Keratinocyte (primary cell): ENCODE results near the gene CDKN1A. TPM values are rescaled to one million over a fixed set of nuclear protein-coding genes. Genes with fewer than 3 reads are reported as not detected.

Experiments used
- DNase-seq: peaks from one replicate; pipeline ENCODE4 v3.0.0-alpha.2; 2011; ENCODE audit warnings: low read depth, missing footprints, low spot score
- FAIRE-seq: peaks from 2 replicates; lab custom pipeline; 2011; peaks lifted over from hg19 to GRCh38; lab: Jason Lieb, UNC
- H2AFZ ChIP-seq: 2 replicates; pipeline ENCODE4 v1.6.0; 2012; ENCODE audit warnings: low read length, control low read depth, inconsistent platforms; ENCODE audit not compliant: control insufficient read depth
- H3K27ac ChIP-seq: 2 replicates; pipeline ENCODE4 v1.5.1; 2011; ENCODE audit warnings: low read length; ENCODE audit not compliant: control insufficient read depth, insufficient read depth
- H3K27me3 ChIP-seq: 3 replicates; pipeline ENCODE4 v1.6.0; 2011; ENCODE audit warnings: low read length; ENCODE audit not compliant: control insufficient read depth, insufficient read depth; ENCODE audit errors: extremely low read depth
- H3K36me3 ChIP-seq, 2 experiments: 2 replicates in 1 of 2; 3 replicates in 1 of 2; pipeline ENCODE4 v1.5.1; 2011; ENCODE audit warnings: low read length in 2 of 2, mild to moderate bottlenecking in 1 of 2; ENCODE audit not compliant: control insufficient read depth in 2 of 2, insufficient read depth in 2 of 2; ENCODE audit errors: extremely low read depth in 1 of 2
- H3K4me1 ChIP-seq: 3 replicates; pipeline ENCODE4 v1.5.1; 2011; ENCODE audit warnings: low read length; ENCODE audit not compliant: control insufficient read depth, insufficient read depth; ENCODE audit errors: extremely low read depth
- H3K4me2 ChIP-seq: 3 replicates; pipeline ENCODE4 v1.6.0; 2011; ENCODE audit warnings: low read depth, low read length; ENCODE audit not compliant: control insufficient read depth, insufficient read depth; ENCODE audit errors: extremely low read depth
- H3K4me3 ChIP-seq, 3 experiments: fragments of 200-600 bp in 1 of 3; sonication (generic) in 1 of 3; 2 replicates in 2 of 3; 3 replicates in 1 of 3; pipeline ENCODE4 v1.5.1; 2011 to 2016; ENCODE audit warnings: low read length in 3 of 3, mild to moderate bottlenecking in 3 of 3, control low read depth in 2 of 3, inconsistent platforms in 1 of 3, low read depth in 1 of 3, mixed read lengths in 1 of 3, mixed run types in 1 of 3, moderate library complexity in 1 of 3; ENCODE audit not compliant: control insufficient read depth in 2 of 3, insufficient read depth in 2 of 3; ENCODE audit errors: extremely low read depth in 1 of 3
- H3K79me2 ChIP-seq: 2 replicates; pipeline ENCODE4 v1.6.0; 2012; ENCODE audit warnings: low read length; ENCODE audit not compliant: control insufficient read depth, insufficient read depth
- H3K9ac ChIP-seq: 3 replicates; pipeline ENCODE4 v1.6.0; 2011; ENCODE audit warnings: low read length; ENCODE audit not compliant: control insufficient read depth, insufficient read depth; ENCODE audit errors: extremely low read depth
- H3K9me1 ChIP-seq: 3 replicates; pipeline ENCODE4 v1.6.0; 2011; ENCODE audit warnings: low read length; ENCODE audit not compliant: control insufficient read depth, insufficient read depth; ENCODE audit errors: extremely low read depth
- H3K9me3 ChIP-seq: 2 replicates; pipeline ENCODE4 v1.5.1; 2012; ENCODE audit warnings: low read depth, low read length; ENCODE audit not compliant: control insufficient read depth
- H4K20me1 ChIP-seq: 3 replicates; pipeline ENCODE4 v1.6.0; 2011; ENCODE audit warnings: low read length; ENCODE audit not compliant: control insufficient read depth, insufficient read depth; ENCODE audit errors: extremely low read depth
- EZH2 ChIP-seq: IDR thresholded peaks from one replicate; pipeline ENCODE4 v1.6.1; 2012; ENCODE audit warnings: inconsistent platforms, mild to moderate bottlenecking, low read length, moderate library complexity
- dilution Hi-C: fragments of 300-500 bp; cut with MboI; formaldehyde crosslinking; loops from one replicate; pipeline ENCODE4 v1.7.0; 2020; ENCODE audit warnings: low sequenced_read_pairs; ENCODE audit not compliant: extremely low pct_ligation_motif_present
- polyA plus RNA-seq, 5 experiments: library from polyadenylated mRNA; depleted of rRNA in 3 of 5; stranded (reverse) in 3 of 5; stranded (forward) in 1 of 5; unstranded in 1 of 5; fragments of >200 nt; gene quantifications; 1 replicate in 1 of 5; 2 replicates in 3 of 5; 3 replicates in 1 of 5; pipeline versions ENCODE4 v1.2.1 to v1.2.3, GENCODE V29; 2011 to 2012; ENCODE audit warnings: missing spikeins in 2 of 5, low read depth in 1 of 5, low replicate concordance in 1 of 5
- TF ChIP-seq, protein P1 (sequence below), 3 experiments: IDR thresholded peaks in 1 of 3; conservative IDR thresholded peaks in 1 of 3; optimal IDR thresholded peaks in 1 of 3; 2 replicates in 2 of 3; 3 replicates in 1 of 3; pipeline versions ENCODE3 to v1.5.1; 2011; ENCODE audit warnings: low read length in 3 of 3, mild to moderate bottlenecking in 3 of 3, moderate library complexity in 2 of 3, control low read depth in 1 of 3, inconsistent platforms in 1 of 3; ENCODE audit not compliant: insufficient read depth in 2 of 3; ENCODE audit errors: extremely low read depth in 1 of 3

Gene CDKN1A
- polyA plus RNA-seq, 1 donor (not counting 4 experiments of a cell fraction or from before 2014, with no cell fraction given) = 185 TPM

DNA sequence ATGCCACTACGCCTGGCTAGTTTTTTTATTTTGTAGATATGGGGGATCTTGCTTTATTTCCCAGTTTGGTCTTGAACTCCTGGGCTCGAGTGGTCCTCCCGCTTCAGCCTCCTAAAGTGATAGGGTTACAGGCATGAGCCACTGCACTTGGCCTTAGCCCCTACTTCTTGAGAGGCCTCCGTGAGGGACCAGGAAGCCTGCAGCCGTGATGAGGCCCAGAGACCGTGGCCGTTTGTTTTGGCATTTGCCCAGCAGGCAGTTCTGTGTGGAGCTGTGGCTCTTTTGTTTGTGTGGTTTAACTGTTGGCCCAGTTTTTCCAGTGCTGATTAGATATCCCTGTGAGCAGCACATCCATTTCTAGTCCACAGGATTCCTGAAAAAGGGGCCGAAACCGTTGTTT is 44.6 kb upstream of the CDKN1A start:
- dilution Hi-C loops = no loop called here
- Histone ChIP-seq H3K4me1 (no peaks in the 10 kb centered on the region), H2AFZ (no peak overlapping the region), H3K4me2 (no peak overlapping the region), H3K27me3 (no peaks in the 10 kb centered on the region), H3K9me1 (no peaks in the 10 kb centered on the region), H3K9me3 (no peaks in the 10 kb centered on the region), H3K79me2 (no peaks in the 10 kb centered on the region), H3K27ac (no peak overlapping the region), H3K9ac (no peak overlapping the region), H4K20me1 (no peaks in the 10 kb centered on the region), H3K36me3 (no peaks in the 10 kb centered on the region), H3K4me3 (no peak overlapping the region)
- no peak for DNase-seq
- no peak for TF ChIP-seq EZH2
- TF ChIP-seq, protein P1, sequence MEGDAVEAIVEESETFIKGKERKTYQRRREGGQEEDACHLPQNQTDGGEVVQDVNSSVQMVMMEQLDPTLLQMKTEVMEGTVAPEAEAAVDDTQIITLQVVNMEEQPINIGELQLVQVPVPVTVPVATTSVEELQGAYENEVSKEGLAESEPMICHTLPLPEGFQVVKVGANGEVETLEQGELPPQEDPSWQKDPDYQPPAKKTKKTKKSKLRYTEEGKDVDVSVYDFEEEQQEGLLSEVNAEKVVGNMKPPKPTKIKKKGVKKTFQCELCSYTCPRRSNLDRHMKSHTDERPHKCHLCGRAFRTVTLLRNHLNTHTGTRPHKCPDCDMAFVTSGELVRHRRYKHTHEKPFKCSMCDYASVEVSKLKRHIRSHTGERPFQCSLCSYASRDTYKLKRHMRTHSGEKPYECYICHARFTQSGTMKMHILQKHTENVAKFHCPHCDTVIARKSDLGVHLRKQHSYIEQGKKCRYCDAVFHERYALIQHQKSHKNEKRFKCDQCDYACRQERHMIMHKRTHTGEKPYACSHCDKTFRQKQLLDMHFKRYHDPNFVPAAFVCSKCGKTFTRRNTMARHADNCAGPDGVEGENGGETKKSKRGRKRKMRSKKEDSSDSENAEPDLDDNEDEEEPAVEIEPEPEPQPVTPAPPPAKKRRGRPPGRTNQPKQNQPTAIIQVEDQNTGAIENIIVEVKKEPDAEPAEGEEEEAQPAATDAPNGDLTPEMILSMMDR (optimal IDR thresholded peaks at IDR 0.05 in 1 of 3, IDR thresholded peaks at IDR 0.05 in 1 of 3, conservative IDR thresholded peaks at IDR 0.05 in 1 of 3; ENCODE audit: extremely low read depth in 1 of 3, insufficient read depth in 2 of 3, low read length in 3 of 3) = no peak
- FAIRE-seq = no peak

DNA sequence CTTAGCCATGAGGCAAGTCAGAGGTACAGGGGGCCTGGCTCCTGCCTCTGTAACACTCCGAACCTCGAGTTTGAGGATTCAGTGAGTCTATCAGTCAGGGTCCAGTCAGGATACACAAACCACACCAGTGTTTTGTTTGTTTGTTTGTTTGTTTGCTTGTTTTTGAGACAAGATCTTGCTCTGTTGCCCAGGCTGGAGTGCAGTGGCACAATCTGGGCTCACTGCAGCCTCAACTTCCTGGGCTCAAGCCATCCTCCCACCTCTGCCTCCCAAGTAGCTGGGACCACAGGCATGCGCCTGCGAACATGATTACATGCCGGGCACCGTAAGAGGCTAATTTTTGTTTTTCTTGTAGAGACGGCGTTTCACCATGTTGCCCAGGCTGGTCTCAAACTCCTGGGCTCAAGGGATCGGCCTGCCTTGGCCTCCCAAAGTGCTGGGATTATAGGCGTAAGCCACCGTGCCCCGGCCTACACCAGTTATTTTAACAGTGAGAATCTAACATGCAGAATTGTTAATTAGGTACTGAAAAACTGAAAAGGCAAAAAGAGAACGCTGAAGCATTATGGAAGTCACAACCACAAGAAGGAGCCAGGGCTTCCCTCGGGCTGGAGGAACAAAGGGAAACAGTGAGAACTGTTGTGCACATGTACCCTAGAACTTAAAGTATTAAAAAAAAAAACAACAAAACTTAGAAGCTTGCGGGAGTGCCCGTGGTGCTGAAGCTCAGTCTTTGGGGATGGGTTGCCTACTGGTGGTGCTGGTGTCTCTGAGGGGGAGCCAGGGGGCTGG is 44.0 kb upstream of the CDKN1A start:
- Histone ChIP-seq H3K4me3 (no peak overlapping the region), H3K9me3 (no peaks in the 10 kb centered on the region), H3K4me2 (no peak overlapping the region), H4K20me1 (no peaks in the 10 kb centered on the region), H3K9me1 (no peaks in the 10 kb centered on the region), H3K9ac (no peak overlapping the region), H3K79me2 (no peaks in the 10 kb centered on the region), H3K36me3 (no peaks in the 10 kb centered on the region), H3K27me3 (no peaks in the 10 kb centered on the region), H2AFZ (no peak overlapping the region), H3K27ac (no peak overlapping the region), H3K4me1 (no peaks in the 10 kb centered on the region)
- FAIRE-seq (no peak), DNase-seq (no peak)
- TF ChIP-seq, protein P1 (optimal IDR thresholded peaks at IDR 0.05 in 1 of 3, IDR thresholded peaks at IDR 0.05 in 1 of 3, conservative IDR thresholded peaks at IDR 0.05 in 1 of 3; ENCODE audit: extremely low read depth in 1 of 3, insufficient read depth in 2 of 3, low read length in 3 of 3) = no peak
- no peak for TF ChIP-seq EZH2
- dilution Hi-C loops = no loop called here
